Tibial artery (tissue), 4 donors: ENCODE measurements around the gene STAT5A.
"Not testable (repeated sequence)": the region's sequence is repeated elsewhere in the genome, so short reads cannot be mapped to it uniquely, and the experiment has no call there.

Experiments
- DNase-seq, 2 donors: peaks; one replicate each; pipeline ENCODE4 v3.0.0-alpha.2; 2019
- H3K27ac ChIP-seq, 2 donors: fragments of 200-600 bp; sonication (generic) in 1 of 2; 1 replicate in 1 of 2; 2 replicates in 1 of 2; pipeline ENCODE4 v1.5.1; 2018 to 2019; ENCODE audit warnings: mild to moderate bottlenecking in 1 of 2
- H3K27me3 ChIP-seq, 2 donors: fragments of 200-600 bp; sonication (generic) in 1 of 2; one replicate each; pipeline versions ENCODE4 v1.5.1 to v1.6.0; 2016 to 2019
- H3K36me3 ChIP-seq, 3 donors: fragments of 200-600 bp; sonication (generic) in 2 of 3; one replicate each; pipeline ENCODE4 v1.5.1; 2016 to 2019; ENCODE audit warnings: mild to moderate bottlenecking in 2 of 3
- H3K4me1 ChIP-seq, 4 donors: fragments of 200-600 bp; sonication (generic) in 2 of 4; 1 replicate in 3 of 4; 2 replicates in 1 of 4; pipeline ENCODE4 v1.5.1; 2016 to 2019
- H3K4me3 ChIP-seq, 2 donors: fragments of 200-600 bp; sonication (generic) in 1 of 2; 1 replicate in 1 of 2; 2 replicates in 1 of 2; pipeline ENCODE4 v1.5.1; 2018 to 2019; ENCODE audit warnings: mild to moderate bottlenecking in 2 of 2
- H3K9me3 ChIP-seq, 3 donors: fragments of 200-600 bp; sonication (generic) in 1 of 3; one replicate each; pipeline ENCODE4 v1.5.1; 2016 to 2019
- intact Hi-C: fragments of 100-400 bp; cut with DNase I; formaldehyde crosslinking; loops from one replicate; pipeline ENCODE4 v1.15.0; 2023; ENCODE audit warnings: low total_unique reads
- TF ChIP-seq, protein P1 (sequence below), 2 experiments: fragments of 200-600 bp in 1 of 2; fragments of 450-650 bp in 1 of 2; IDR thresholded peaks; one replicate each; pipeline ENCODE4 v1.5.1; 2017 to 2019; ENCODE audit warnings: antibody characterized with exemption in 2 of 2, mild to moderate bottlenecking in 1 of 2, moderate library complexity in 1 of 2

The STAT5A gene

DNA sequence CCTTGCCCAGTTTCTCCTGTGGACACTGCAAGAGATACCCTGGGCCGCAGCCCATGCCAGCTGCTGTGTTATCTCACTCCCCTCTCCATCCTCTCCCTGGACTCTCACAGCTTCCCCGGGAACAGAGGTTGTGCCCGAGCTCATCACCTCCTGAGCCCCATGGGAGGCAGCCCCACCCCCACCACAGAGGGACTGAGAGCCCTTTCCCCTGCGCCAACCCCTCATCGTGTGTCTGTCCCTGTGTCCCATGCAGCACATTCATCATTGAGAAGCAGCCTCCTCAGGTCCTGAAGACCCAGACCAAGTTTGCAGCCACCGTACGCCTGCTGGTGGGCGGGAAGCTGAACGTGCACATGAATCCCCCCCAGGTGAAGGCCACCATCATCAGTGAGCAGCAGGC lies 12.7 kb downstream of the STAT5A start:
- peaks cover 54 to 97% (median 80%) of the 10 kb centered on the region in 3 donors for H3K36me3 ChIP-seq

DNA sequence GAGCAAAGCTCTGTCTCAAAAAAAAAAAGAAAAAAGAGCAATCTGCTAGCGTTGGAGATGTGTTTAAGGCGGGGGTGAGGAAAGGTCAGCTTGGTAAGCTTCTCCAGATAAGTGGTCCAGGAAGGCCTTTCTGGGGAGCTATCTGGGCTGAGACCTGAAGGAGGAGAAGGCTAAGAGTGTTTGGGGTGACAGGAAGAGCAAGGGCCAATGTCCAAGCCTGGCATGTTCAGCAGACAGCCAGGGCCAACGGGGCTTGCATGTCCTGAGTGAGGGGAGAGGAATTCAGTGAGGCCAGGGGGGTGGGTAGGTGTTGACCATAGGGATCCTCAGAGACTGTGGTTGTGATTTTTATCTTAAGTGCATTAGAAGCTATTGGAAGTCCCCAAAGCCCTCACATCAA lies 15.4 kb downstream of the STAT5A start:
- no peak overlapping the region for H3K27ac ChIP-seq
- no peak overlapping the region for H3K4me3 ChIP-seq
- TF ChIP-seq, protein P1, sequence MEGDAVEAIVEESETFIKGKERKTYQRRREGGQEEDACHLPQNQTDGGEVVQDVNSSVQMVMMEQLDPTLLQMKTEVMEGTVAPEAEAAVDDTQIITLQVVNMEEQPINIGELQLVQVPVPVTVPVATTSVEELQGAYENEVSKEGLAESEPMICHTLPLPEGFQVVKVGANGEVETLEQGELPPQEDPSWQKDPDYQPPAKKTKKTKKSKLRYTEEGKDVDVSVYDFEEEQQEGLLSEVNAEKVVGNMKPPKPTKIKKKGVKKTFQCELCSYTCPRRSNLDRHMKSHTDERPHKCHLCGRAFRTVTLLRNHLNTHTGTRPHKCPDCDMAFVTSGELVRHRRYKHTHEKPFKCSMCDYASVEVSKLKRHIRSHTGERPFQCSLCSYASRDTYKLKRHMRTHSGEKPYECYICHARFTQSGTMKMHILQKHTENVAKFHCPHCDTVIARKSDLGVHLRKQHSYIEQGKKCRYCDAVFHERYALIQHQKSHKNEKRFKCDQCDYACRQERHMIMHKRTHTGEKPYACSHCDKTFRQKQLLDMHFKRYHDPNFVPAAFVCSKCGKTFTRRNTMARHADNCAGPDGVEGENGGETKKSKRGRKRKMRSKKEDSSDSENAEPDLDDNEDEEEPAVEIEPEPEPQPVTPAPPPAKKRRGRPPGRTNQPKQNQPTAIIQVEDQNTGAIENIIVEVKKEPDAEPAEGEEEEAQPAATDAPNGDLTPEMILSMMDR (IDR thresholded peaks at IDR 0.05), result no peak
- H3K27me3 ChIP-seq, result no peaks in the 10 kb centered on the region
- H3K9me3 ChIP-seq, result no peaks in the 10 kb centered on the region
- intact Hi-C loops, result no loop called here
- H3K36me3 ChIP-seq, result peaks cover 68 to 97% (median 87%) of the 10 kb centered on the region in 3 donors
- DNase-seq, result no peak
- H3K4me1 ChIP-seq, result no peaks in the 10 kb centered on the region

More for the DNA sequence above, 12.7 kb downstream of the STAT5A start:
- no peak overlapping the region for H3K27ac ChIP-seq
- H3K27me3 ChIP-seq, result no peaks in the 10 kb centered on the region
- TF ChIP-seq, protein P1 (IDR thresholded peaks at IDR 0.05), result no peak
- no peak for DNase-seq
- H3K4me3 ChIP-seq, result no peak overlapping the region
- H3K9me3 ChIP-seq, result no peaks in the 10 kb centered on the region
- intact Hi-C loops, result no loop called here
- no peaks in the 10 kb centered on the region for H3K4me1 ChIP-seq

DNA sequence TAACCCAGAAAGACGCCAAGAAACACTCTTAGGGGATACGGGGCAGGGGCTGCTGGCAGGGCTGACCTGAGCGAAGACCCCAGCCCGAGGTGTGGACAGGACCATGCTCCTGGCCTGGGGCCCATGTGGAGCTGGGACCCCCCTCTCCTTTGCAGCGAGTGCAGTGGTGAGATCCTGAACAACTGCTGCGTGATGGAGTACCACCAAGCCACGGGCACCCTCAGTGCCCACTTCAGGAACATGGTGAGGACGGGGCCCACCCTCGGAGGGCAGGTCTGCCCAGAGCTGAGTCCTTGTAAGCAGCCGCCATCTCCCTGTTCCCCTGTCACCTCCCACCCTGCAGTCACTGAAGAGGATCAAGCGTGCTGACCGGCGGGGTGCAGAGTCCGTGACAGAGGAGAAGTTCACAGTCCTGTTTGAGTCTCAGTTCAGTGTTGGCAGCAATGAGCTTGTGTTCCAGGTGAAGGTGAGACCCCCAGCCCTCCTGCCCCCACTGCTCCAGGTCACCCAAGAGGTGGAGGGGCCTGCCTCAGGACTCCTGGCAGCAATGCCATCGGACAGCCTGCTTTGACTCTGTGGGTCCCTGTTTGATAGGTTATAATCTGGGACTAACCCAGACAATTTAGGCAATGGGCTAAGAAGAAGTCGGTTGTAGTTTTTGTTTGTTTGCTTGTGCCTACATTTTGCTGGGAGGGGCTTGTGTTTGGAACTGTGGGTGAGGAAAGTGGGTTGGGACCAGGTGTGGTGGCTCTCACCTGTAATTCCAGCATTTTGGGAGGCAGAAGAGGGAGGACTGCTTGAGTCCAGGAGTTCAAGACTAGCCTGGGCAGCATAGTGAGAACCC lies 16.1 kb downstream of the STAT5A start:
- intact Hi-C loops, result no loop called here
- peaks cover 0 to 6% (median 0%) of the 10 kb centered on the region in 4 donors for H3K4me1 ChIP-seq
- no peak for DNase-seq
- H3K9me3 ChIP-seq, result no peaks in the 10 kb centered on the region
- TF ChIP-seq, protein P1 (IDR thresholded peaks at IDR 0.05), result no peak
- H3K4me3 ChIP-seq, result no peak overlapping the region
- H3K27me3 ChIP-seq, result no peaks in the 10 kb centered on the region
- no peak overlapping the region for H3K27ac ChIP-seq
- H3K36me3 ChIP-seq, result peaks cover 67 to 97% (median 87%) of the 10 kb centered on the region in 3 donors

DNA sequence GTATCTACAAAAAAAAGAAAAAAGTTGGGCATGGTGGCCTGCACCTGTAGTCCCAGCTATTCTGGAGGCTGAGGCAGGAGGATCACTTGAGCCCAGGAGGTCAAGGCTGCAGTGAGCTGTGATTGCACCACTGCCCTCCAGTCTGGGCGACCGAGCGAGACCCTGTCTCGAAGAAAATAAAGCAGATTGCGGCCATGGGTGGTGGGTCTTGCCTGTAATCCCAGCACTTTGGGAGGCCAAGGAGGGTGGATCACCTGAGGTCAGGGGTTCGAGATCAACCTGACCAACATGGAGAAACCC lies 16.7 kb downstream of the STAT5A start:
- H3K4me1 ChIP-seq, intact Hi-C loops, H3K27ac ChIP-seq, H3K9me3 ChIP-seq, H3K27me3 ChIP-seq, DNase-seq, H3K4me3 ChIP-seq: not testable (repeated sequence)
- peaks cover 65 to 99% (median 88%) of the 10 kb centered on the region in 3 donors for H3K36me3 ChIP-seq

- peaks cover 0 to 9% (median 2%) of the 10 kb centered on the region in 4 donors for H3K4me1 ChIP-seq
- TF ChIP-seq, protein P1 (IDR thresholded peaks at IDR 0.05), result no peak
- intact Hi-C loops, result no loop called here
- H3K9me3 ChIP-seq, result no peaks in the 10 kb centered on the region
- H3K4me3 ChIP-seq, result no peak overlapping the region
- H3K27me3 ChIP-seq, result no peaks in the 10 kb centered on the region
- H3K27ac ChIP-seq, result no peak overlapping the region
- peaks cover 65 to 100% (median 90%) of the 10 kb centered on the region in 3 donors for H3K36me3 ChIP-seq
- no peak for DNase-seq
Observed at GRCh38 chr17:42305543-42306384, 17.5 kb downstream of the STAT5A start.

DNA sequence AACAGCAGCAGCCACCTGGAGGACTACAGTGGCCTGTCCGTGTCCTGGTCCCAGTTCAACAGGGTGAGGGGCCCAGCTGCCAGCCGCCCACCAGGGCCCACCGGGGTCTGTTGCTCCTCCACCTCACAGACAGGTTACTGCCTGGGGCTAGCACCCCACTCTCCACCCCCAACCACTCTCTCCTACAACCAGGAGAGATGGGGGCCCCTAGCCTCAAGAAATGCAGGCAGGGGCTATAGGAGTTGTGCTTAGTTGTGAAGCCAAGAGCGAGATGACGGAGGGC lies 18.0 kb downstream of the STAT5A start:
- no peaks in the 10 kb centered on the region for H3K27me3 ChIP-seq
- no peak overlapping the region for H3K27ac ChIP-seq
- H3K4me3 ChIP-seq, result no peak overlapping the region
- H3K9me3 ChIP-seq, result no peaks in the 10 kb centered on the region
- peaks cover 0 to 15% (median 6%) of the 10 kb centered on the region in 4 donors for H3K4me1 ChIP-seq
- H3K36me3 ChIP-seq, result peaks cover 59 to 100% (median 84%) of the 10 kb centered on the region in 3 donors
- TF ChIP-seq, protein P1 (IDR thresholded peaks at IDR 0.05), result no peak
- DNase-seq, result no peak
- intact Hi-C loops, result no loop called here
